Measurements from ENCODE around the gene LGR5.

- TF ChIP-seq, protein P1, sequence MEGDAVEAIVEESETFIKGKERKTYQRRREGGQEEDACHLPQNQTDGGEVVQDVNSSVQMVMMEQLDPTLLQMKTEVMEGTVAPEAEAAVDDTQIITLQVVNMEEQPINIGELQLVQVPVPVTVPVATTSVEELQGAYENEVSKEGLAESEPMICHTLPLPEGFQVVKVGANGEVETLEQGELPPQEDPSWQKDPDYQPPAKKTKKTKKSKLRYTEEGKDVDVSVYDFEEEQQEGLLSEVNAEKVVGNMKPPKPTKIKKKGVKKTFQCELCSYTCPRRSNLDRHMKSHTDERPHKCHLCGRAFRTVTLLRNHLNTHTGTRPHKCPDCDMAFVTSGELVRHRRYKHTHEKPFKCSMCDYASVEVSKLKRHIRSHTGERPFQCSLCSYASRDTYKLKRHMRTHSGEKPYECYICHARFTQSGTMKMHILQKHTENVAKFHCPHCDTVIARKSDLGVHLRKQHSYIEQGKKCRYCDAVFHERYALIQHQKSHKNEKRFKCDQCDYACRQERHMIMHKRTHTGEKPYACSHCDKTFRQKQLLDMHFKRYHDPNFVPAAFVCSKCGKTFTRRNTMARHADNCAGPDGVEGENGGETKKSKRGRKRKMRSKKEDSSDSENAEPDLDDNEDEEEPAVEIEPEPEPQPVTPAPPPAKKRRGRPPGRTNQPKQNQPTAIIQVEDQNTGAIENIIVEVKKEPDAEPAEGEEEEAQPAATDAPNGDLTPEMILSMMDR (conservative IDR thresholded peaks at IDR 0.05; ENCODE audit: low read depth, low read length), result no peak
- no peak for TF ChIP-seq EZH2phosphoT487 (IDR thresholded peaks at IDR 0.05; ENCODE audit: borderline replicate concordance, low read length)
- TF ChIP-seq EZH2 (IDR thresholded peaks at IDR 0.05; ENCODE audit: low read length, unreplicated experiment), result no peak
Measured at GRCh38 chr12:71601546-71601945, 161.9 kb downstream of the LGR5 start.

Data from PC-3 (cell line).